Measurements from ENCODE around the gene SUPT3H.

DNA sequence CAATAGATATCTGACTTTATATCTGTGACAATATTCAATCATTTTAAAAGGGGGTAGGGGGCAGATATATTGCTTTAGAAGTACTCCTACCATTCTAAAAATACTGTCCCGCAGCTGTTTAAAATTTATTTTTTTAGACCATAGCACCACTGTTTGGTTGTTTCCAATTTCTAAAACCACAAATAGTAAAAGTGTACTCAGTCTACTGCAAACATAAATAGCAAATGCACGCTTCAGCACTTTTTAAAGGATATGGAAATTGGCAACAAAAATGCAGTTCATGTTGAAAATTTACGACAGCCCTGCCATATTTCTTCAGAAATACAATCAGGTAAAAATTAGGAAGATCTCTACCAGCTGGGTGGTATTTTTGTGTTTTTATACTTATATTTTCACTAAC is 181.6 kb downstream of the SUPT3H start:
- TF ChIP-seq, protein P1, sequence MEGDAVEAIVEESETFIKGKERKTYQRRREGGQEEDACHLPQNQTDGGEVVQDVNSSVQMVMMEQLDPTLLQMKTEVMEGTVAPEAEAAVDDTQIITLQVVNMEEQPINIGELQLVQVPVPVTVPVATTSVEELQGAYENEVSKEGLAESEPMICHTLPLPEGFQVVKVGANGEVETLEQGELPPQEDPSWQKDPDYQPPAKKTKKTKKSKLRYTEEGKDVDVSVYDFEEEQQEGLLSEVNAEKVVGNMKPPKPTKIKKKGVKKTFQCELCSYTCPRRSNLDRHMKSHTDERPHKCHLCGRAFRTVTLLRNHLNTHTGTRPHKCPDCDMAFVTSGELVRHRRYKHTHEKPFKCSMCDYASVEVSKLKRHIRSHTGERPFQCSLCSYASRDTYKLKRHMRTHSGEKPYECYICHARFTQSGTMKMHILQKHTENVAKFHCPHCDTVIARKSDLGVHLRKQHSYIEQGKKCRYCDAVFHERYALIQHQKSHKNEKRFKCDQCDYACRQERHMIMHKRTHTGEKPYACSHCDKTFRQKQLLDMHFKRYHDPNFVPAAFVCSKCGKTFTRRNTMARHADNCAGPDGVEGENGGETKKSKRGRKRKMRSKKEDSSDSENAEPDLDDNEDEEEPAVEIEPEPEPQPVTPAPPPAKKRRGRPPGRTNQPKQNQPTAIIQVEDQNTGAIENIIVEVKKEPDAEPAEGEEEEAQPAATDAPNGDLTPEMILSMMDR (IDR thresholded peaks at IDR 0.05): no peak
- TF ChIP-seq POLR2A (IDR thresholded peaks at IDR 0.05): no peak

Measured in ovary (tissue), 3 donors.